ENCODE measurements around the gene TRIM2.

DNA sequence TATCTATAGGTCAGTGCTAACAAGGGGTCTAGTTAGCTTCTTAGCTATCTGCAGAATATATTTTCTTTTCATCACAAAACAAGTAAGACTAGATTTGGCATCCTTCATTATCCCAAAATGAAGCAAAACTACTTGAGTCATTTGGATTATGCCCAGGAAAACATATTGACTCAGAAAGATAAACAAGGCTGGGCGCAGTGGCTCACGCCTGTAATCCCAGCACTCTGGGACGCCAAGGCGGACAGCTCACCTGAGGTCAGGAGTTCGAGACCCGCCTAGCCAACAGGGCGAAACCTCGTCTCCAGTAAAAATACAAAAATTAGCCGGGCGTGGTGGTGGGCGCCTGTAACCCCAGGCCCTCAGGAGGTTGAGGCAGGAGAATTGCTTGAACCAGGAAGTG, 122.3 kb downstream of the TRIM2 start:
- TF ChIP-seq TBP (IDR thresholded peaks at IDR 0.05; ENCODE audit: low read depth, low read length) (no peak), CHD1 (IDR thresholded peaks at IDR 0.05; ENCODE audit: low read depth, low read length) (no peak), CTCF (IDR thresholded peaks at IDR 0.05; ENCODE audit: control extremely low read depth in 1 of 3, insufficient read depth in 1 of 3, low read depth in 1 of 3, low read length in 3 of 3) (no peak), BRCA1 (IDR thresholded peaks at IDR 0.05; ENCODE audit: low read depth, low read length) (no peak), RXRA (IDR thresholded peaks at IDR 0.05; ENCODE audit: insufficient read depth, low read depth, low read length) (no peak), POLR2AphosphoS5 (IDR thresholded peaks at IDR 0.05; ENCODE audit: low read depth, low read length) (no peak), ATF2 (IDR thresholded peaks at IDR 0.05; ENCODE audit: low read length) (no peak), POLR2A (IDR thresholded peaks at IDR 0.05; ENCODE audit: control extremely low read depth in 1 of 2, low read depth in 2 of 2, low read length in 2 of 2) (no peak), SIN3A (conservative IDR thresholded peaks at IDR 0.05 in 1 of 2, IDR thresholded peaks at IDR 0.05 in 1 of 2; ENCODE audit: low read depth in 1 of 2, low read length in 2 of 2) (no peak), JUND (IDR thresholded peaks at IDR 0.05; ENCODE audit: low read length) (no peak), MAFK (IDR thresholded peaks at IDR 0.05; ENCODE audit: low read depth, low read length) (no peak)
